HG03460 (cell line): Measurements from ENCODE around the gene FBXL13.
"Not testable (repeated sequence)": the region's sequence is repeated elsewhere in the genome, so short reads cannot be mapped to it uniquely, and the experiment has no call there.

ENCODE experiments used
- ATAC-seq: cut with Tn5 transposase; IDR thresholded peaks from one replicate; pipeline ENCODE4 v1.9.1; 2021; ENCODE audit not compliant: unreplicated experiment

FBXL13 gene

DNA sequence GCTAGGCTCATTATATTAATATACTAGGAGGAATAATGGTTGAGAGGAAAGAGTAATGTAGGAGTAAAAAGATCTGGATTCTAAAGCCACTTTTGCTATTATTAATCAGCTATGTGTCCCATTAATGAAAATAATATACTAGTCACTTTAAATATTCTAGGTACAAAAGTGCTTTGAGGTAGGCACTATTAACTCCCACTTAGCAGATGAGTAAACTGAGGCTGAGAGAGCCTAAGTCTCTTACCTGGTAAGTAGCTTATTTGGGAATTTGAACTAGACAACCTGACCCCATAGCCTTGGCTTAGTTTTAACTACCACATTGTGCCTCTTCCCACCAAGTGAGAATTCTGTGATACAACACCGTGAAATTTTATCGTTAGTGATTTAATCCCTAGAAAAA, 6.3 kb upstream of the FBXL13 start:
- ATAC-seq, result no peak

- no peak for ATAC-seq
Observed at GRCh38 chr7:103079836-103080235, 5.2 kb upstream of the FBXL13 start.

DNA sequence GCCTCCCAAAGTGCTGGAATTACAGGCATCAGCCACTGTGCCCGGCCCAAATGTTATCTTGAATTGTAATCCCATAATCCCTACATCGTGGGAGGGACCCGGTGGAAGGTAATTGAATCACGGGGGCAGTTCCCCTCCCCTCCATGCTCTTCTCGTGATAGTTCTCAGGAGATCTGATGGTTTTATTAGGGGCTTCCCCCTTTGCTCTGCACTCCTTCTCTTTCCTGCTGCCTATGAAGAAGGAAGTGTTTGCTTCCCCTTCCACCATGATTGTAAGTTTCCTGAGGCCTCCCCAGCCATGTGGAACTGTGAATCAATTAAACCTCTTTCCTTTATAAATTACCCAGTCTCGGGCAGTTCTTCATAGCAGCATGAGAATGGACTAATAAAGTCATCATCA, 3.6 kb upstream of the FBXL13 start:
- ATAC-seq, result not testable (repeated sequence)

- no peak for ATAC-seq
Observed at GRCh38 chr7:103077318-103077717, 2.7 kb upstream of the FBXL13 start.

GRCh38 chr7:103076764-103077163, 2.2 kb upstream of the FBXL13 start:
- no peak for ATAC-seq

DNA sequence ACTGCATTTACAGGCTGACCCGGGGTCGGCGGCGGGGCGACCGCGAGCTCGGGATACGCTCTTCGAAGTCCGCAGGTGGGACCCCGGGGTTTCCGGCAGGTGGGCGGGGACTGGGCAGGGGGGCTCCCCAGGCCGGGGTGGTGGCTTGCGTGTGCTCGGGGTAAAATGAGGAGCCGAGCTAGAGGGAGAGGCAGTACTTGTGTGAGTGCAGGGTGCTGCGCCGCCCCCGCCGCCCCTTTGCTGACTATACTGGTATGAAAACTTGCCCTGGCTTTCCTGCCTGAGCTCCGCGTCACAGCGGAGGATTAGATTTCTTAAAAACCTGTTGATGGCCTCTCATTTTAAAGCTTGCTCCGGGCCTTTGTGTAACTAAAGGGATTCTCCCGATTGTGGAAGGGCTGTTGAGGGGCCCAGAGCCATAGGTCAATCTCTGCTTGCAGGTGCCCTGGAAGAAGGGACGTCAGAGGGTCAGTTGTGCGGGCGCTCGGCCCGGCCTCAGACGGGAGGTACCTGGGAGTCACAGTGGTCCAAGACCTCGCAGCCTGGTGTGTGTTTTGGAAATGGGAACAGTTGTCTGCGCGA, 832 bp upstream of the FBXL13 start:
- ATAC-seq, result peak; percentile 54

GRCh38 chr7:103073989-103074518, 542 bp downstream of the FBXL13 start:
- ATAC-seq, result no peak

- ATAC-seq, result no peak
Observed at GRCh38 chr7:103071000-103071399, 3.6 kb downstream of the FBXL13 start.

GRCh38 chr7:103068414-103069403, 5.9 kb downstream of the FBXL13 start:
- no peak for ATAC-seq

GRCh38 chr7:103065667-103066066, 8.9 kb downstream of the FBXL13 start:
- ATAC-seq, result no peak

- ATAC-seq, result no peak
Observed at GRCh38 chr7:103063895-103064294, 10.7 kb downstream of the FBXL13 start.

DNA sequence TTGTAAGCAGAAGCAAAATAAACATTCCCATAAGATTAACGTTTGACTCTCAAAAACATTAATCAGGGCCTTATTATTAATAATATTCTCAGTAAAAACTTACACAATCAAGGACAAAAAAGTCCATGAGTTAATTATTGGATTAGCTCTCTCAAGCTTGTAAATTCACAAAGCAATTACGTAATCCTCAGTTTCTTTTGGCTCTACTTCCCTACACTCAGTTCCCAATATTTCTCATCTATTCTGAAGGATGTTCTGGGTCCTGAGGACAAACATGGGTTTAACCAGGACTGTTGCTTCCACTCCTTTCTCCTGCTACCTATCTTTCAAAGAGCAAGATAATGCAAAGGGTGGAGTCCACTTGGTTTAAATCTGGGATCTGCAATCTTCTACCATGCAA, 15.1 kb downstream of the FBXL13 start:
- no peak for ATAC-seq

DNA sequence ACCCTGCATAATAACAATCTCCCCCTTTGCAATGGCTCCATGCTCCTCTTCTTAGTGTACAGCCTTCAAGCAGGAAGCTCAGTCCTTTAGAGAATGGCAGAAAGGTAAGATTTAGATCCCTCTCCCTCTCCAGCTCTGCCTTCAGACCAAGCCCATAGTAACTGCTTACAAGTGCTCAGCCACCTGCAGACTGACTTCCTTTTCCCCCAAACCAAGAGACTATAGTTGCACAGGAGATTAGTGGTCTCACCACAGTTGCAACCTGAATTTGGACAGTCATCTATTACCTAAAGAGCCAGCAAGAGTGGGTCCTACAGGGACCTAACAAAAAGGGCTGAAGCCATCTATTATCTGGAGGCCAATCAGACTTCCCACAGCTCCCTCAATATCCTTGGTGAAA, 16.5 kb downstream of the FBXL13 start:
- ATAC-seq, result no peak

GRCh38 chr7:103056006-103056405, 18.6 kb downstream of the FBXL13 start:
- not testable (repeated sequence) for ATAC-seq

DNA sequence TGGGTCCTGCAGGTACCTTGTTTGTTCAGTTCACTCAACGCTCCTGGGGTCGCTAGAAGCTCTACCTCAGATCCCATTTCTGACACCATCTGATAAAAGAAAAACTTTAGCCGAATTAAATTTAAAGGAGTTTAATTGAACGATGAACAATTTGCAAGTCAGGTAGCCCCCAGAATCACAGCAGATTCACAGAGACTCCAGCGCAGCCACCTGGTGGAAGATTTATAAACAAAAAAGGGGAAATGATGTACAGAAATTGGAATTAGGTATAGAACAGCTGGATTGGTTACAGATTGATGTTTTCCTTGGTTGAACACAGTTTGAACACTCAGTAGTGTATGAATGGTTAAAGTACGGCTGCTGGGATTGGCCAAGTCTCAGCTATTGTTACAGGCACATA, 23.1 kb downstream of the FBXL13 start:
- no peak for ATAC-seq

DNA sequence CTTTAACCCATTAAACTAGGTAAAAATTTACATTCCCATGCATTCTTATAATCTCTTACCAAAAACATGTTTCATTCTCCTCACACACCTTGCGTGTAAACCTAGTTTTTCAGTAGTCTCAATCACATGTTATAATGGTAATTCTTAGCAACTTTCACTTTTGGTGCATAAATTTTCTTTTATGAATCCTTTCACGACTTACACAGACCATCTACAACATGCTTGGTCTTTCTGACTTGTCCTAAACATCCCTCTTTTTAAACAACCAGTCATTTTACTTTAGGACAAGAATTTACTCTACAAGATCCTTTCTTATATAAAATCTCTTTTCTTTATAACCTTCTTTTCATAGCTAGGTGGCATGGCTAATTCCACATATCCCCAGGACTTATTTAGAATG, 25.8 kb downstream of the FBXL13 start:
- ATAC-seq, result no peak

DNA sequence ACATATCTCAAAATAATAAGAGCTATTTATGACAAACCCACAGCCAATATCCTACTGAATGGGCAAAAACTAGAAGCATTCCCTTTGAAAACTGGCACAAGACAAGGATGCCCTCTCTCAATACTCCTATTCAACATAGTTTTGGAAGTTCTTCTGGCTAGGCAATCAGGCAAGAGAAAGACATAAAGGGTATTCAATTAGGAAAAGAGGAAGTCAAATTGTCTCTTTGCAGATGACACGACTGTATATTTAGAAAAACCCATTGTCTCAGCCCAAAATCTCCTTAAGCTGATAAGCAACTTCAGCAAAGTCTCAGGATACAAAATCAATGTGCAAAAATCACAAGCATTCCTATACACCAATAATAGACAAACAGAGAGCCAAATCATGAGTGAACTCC, 32.8 kb downstream of the FBXL13 start:
- ATAC-seq, result not testable (repeated sequence)

- ATAC-seq, result not testable (repeated sequence)
Observed at GRCh38 chr7:103037823-103038739, 36.5 kb downstream of the FBXL13 start.

DNA sequence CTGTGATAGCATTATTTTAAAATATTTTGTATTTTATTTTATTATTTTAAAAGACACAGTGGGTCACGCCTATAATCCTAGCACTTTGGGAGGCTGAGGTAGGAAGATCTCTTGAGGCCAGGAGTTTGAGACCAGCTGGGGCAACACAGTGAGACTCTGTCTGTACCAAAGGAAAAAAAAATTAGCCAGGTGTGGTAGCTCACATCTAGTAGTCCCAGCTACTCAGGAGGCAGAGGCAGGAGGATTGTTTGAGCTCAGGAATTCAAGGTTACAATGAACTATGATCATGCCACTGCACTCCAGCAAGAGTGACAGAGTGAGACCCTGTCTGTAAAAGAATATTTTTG, 37.1 kb downstream of the FBXL13 start:
- ATAC-seq, result no peak

GRCh38 chr7:103034318-103034717, 40.3 kb downstream of the FBXL13 start:
- ATAC-seq, result not testable (repeated sequence)

GRCh38 chr7:103031781-103032180, 42.8 kb downstream of the FBXL13 start:
- no peak for ATAC-seq
